H1 (cell line): ENCODE measurements around the gene PHLDB3. TPM values are rescaled to one million over a fixed set of nuclear protein-coding genes. Genes with fewer than 3 reads are reported as not detected.

Experiments used
- EZH2 ChIP-seq: fragments of 200-600 bp; sonication (generic); IDR thresholded peaks from 2 replicates; pipeline ENCODE4 v1.7.1; 2012; ENCODE audit warnings: low read depth, mild to moderate bottlenecking, moderate library complexity, low read length, inconsistent platforms; ENCODE audit not compliant: severe bottlenecking
- FOSL1 ChIP-seq: IDR thresholded peaks from 2 replicates; pipeline ENCODE4 v1.6.1; 2011; ENCODE audit warnings: mild to moderate bottlenecking, low read depth, low read length, moderate library complexity; ENCODE audit not compliant: insufficient read depth
- polyA plus RNA-seq, 7 experiments: library from polyadenylated mRNA; depleted of rRNA in 3 of 7; stranded (reverse) in 5 of 7; unstranded in 2 of 7; fragments of >200 nt in 5 of 7; fragments of 200-250 nt in 2 of 7; gene quantifications; 1 replicate in 5 of 7; 2 replicates in 1 of 7; 4 replicates in 1 of 7; pipeline versions ENCODE4 v1.2.1 to v1.2.3, GENCODE V29; 2011 to 2013; ENCODE audit warnings: missing spikeins in 2 of 7, mixed read lengths in 2 of 7
- total RNA-seq: library from RNA; stranded (reverse); fragmentation: NEBNext Ultra II Directional; extraction: Animal tissue kit (Norgen Biotek cat#: 25700); gene quantifications from 2 replicates; pipeline ENCODE4 v1.2.1, GENCODE V29; 2021
- TF ChIP-seq, protein P1 (sequence below): fragments of 300-600 bp; sonication (generic); IDR thresholded peaks from 2 replicates; pipeline ENCODE4 v1.7.1; 2012; ENCODE audit warnings: low read length, moderate library complexity, mild to moderate bottlenecking, inconsistent platforms; ENCODE audit not compliant: insufficient replicate concordance

The PHLDB3 gene
- total and polyA plus RNA-seq, 2 of the 8 experiments (the other 6 are each of a cell fraction or from before 2014, with no cell fraction given), result 4.0 to 8.5 TPM

DNA sequence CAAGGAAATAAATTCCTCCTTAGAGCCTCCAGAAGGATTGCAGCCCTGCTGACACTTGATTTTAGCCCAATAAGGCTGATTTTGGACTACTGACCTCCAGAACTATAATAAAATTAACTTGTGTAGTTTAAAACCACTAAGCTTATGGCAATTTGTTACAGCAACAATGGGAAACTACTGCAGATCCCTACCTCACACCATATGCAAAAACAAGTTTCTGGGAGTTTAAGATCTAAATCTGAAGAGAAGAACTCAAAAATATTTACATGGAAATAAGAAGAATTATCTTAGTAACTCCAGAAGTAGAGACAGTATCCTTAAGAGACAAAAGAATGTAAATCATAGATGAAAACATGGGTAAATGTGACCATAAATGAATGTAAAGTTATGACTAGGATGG lies 34.4 kb upstream of the PHLDB3 start (continued):
- TF ChIP-seq FOSL1, result no peak
- no peak for TF ChIP-seq EZH2
- TF ChIP-seq, protein P1, sequence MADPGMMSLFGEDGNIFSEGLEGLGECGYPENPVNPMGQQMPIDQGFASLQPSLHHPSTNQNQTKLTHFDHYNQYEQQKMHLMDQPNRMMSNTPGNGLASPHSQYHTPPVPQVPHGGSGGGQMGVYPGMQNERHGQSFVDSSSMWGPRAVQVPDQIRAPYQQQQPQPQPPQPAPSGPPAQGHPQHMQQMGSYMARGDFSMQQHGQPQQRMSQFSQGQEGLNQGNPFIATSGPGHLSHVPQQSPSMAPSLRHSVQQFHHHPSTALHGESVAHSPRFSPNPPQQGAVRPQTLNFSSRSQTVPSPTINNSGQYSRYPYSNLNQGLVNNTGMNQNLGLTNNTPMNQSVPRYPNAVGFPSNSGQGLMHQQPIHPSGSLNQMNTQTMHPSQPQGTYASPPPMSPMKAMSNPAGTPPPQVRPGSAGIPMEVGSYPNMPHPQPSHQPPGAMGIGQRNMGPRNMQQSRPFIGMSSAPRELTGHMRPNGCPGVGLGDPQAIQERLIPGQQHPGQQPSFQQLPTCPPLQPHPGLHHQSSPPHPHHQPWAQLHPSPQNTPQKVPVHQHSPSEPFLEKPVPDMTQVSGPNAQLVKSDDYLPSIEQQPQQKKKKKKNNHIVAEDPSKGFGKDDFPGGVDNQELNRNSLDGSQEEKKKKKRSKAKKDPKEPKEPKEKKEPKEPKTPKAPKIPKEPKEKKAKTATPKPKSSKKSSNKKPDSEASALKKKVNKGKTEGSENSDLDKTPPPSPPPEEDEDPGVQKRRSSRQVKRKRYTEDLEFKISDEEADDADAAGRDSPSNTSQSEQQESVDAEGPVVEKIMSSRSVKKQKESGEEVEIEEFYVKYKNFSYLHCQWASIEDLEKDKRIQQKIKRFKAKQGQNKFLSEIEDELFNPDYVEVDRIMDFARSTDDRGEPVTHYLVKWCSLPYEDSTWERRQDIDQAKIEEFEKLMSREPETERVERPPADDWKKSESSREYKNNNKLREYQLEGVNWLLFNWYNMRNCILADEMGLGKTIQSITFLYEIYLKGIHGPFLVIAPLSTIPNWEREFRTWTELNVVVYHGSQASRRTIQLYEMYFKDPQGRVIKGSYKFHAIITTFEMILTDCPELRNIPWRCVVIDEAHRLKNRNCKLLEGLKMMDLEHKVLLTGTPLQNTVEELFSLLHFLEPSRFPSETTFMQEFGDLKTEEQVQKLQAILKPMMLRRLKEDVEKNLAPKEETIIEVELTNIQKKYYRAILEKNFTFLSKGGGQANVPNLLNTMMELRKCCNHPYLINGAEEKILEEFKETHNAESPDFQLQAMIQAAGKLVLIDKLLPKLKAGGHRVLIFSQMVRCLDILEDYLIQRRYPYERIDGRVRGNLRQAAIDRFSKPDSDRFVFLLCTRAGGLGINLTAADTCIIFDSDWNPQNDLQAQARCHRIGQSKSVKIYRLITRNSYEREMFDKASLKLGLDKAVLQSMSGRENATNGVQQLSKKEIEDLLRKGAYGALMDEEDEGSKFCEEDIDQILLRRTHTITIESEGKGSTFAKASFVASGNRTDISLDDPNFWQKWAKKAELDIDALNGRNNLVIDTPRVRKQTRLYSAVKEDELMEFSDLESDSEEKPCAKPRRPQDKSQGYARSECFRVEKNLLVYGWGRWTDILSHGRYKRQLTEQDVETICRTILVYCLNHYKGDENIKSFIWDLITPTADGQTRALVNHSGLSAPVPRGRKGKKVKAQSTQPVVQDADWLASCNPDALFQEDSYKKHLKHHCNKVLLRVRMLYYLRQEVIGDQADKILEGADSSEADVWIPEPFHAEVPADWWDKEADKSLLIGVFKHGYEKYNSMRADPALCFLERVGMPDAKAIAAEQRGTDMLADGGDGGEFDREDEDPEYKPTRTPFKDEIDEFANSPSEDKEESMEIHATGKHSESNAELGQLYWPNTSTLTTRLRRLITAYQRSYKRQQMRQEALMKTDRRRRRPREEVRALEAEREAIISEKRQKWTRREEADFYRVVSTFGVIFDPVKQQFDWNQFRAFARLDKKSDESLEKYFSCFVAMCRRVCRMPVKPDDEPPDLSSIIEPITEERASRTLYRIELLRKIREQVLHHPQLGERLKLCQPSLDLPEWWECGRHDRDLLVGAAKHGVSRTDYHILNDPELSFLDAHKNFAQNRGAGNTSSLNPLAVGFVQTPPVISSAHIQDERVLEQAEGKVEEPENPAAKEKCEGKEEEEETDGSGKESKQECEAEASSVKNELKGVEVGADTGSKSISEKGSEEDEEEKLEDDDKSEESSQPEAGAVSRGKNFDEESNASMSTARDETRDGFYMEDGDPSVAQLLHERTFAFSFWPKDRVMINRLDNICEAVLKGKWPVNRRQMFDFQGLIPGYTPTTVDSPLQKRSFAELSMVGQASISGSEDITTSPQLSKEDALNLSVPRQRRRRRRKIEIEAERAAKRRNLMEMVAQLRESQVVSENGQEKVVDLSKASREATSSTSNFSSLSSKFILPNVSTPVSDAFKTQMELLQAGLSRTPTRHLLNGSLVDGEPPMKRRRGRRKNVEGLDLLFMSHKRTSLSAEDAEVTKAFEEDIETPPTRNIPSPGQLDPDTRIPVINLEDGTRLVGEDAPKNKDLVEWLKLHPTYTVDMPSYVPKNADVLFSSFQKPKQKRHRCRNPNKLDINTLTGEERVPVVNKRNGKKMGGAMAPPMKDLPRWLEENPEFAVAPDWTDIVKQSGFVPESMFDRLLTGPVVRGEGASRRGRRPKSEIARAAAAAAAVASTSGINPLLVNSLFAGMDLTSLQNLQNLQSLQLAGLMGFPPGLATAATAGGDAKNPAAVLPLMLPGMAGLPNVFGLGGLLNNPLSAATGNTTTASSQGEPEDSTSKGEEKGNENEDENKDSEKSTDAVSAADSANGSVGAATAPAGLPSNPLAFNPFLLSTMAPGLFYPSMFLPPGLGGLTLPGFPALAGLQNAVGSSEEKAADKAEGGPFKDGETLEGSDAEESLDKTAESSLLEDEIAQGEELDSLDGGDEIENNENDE, result no peak
